Measurements from ENCODE around the gene CYP4F3. TPM values are rescaled to one million over a fixed set of nuclear protein-coding genes. Genes with fewer than 3 reads are reported as not detected.
"Not testable (repeated sequence)": the region's sequence is repeated elsewhere in the genome, so short reads cannot be mapped to it uniquely, and the experiment has no call there.

CYP4F3 gene, protein sequence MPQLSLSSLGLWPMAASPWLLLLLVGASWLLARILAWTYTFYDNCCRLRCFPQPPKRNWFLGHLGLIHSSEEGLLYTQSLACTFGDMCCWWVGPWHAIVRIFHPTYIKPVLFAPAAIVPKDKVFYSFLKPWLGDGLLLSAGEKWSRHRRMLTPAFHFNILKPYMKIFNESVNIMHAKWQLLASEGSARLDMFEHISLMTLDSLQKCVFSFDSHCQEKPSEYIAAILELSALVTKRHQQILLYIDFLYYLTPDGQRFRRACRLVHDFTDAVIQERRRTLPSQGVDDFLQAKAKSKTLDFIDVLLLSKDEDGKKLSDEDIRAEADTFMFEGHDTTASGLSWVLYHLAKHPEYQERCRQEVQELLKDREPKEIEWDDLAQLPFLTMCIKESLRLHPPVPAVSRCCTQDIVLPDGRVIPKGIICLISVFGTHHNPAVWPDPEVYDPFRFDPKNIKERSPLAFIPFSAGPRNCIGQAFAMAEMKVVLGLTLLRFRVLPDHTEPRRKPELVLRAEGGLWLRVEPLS
- total RNA-seq, result 1 to 10 TPM; 2.7 to 7.8 (median 4.3) TPM
- long read RNA-seq, donor 1, result 0 reads
- long read RNA-seq, donor 2, partial matches to known transcripts, result 0 of 4 reads
- long read RNA-seq, donor 2, other reads (novel, unspliced or antisense), result 3 of 4 reads

DNA sequence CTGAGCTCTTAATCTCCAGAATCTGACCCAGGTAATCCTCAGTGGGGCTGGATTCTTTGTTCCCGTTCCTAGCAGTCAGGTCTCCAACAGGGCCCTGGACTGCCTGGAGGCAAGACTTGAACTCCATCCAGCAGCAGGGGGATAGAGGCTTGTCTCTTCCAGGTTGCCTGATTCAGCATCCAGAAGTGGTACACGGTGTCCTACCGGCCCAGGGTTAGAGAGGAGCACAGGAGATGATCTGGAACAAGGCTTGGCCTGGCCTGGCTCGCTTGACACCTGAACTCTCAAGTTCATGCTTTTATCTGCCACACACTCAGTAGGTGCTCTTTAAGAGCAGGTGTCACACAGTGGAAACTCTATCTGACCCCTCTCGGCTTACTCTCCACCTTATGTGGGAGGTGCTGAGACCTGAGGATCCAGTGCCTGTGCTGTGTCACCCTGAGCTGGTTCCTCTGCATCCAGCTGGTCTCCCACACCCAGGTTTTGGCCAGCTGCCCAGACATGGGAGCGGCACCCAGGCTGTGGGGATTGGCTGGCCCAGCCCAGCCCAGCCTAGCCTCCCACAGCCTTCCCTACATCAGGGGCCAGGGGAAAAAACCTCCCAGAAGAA, at the start of gene CYP4F3:
TSS of gene CYP4F3 (plus strand) at position 604 of the 610 bp plus-strand sequence. CDS start 519 bp downstream, outside the sequence.
- DNase-seq (peak; percentile 96 to 99 (median 98)), ATAC-seq (peak; percentile 97)
- TF ChIP-seq, protein P1, sequence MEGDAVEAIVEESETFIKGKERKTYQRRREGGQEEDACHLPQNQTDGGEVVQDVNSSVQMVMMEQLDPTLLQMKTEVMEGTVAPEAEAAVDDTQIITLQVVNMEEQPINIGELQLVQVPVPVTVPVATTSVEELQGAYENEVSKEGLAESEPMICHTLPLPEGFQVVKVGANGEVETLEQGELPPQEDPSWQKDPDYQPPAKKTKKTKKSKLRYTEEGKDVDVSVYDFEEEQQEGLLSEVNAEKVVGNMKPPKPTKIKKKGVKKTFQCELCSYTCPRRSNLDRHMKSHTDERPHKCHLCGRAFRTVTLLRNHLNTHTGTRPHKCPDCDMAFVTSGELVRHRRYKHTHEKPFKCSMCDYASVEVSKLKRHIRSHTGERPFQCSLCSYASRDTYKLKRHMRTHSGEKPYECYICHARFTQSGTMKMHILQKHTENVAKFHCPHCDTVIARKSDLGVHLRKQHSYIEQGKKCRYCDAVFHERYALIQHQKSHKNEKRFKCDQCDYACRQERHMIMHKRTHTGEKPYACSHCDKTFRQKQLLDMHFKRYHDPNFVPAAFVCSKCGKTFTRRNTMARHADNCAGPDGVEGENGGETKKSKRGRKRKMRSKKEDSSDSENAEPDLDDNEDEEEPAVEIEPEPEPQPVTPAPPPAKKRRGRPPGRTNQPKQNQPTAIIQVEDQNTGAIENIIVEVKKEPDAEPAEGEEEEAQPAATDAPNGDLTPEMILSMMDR (IDR thresholded peaks at IDR 0.05), result no peak
- intact Hi-C loops (cut with DNase I, micrococcal nuclease), result no loop called here
- Histone ChIP-seq H3K4me3 (no peak within 1 kb of the TSS), H3K4me1 (ENCODE audit: low read depth) (peaks cover 26% of the 10 kb centered on the region), H3K9me3 (no peaks in the 10 kb centered on the region), H3K36me3 (ENCODE audit: low read depth) (no peaks in the 10 kb centered on the region)

DNA sequence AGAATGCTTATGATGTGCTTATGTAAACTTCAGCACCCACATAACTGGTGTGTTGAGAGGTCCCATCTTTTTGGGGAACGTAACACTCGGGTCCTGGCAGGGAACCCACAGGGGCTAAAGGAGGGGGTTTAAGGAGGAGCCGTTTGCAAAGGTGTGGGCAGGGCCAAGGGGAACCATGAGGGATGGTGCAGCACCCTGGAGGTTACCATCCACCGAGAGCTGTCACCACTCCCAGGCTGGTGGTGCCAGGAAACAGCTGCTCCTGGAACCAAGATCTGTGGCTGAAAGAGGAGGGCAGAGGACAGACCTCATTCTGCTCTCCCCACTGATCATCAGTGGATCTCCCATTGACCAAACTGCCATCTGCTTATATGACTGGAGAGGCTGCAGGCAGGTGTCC, 48.9 kb upstream of the CYP4F3 start:
- no peaks in the 10 kb centered on the region for H3K4me1 ChIP-seq (ENCODE audit: low read depth)
- H3K36me3 ChIP-seq (ENCODE audit: low read depth), result no peaks in the 10 kb centered on the region
- ATAC-seq (no peak), DNase-seq (no peak)
- intact Hi-C loops (cut with DNase I, micrococcal nuclease), result no loop called here
- no peaks in the 10 kb centered on the region for H3K9me3 ChIP-seq
- TF ChIP-seq, protein P1 (IDR thresholded peaks at IDR 0.05), result no peak
- H3K4me3 ChIP-seq, result no peak overlapping the region

DNA sequence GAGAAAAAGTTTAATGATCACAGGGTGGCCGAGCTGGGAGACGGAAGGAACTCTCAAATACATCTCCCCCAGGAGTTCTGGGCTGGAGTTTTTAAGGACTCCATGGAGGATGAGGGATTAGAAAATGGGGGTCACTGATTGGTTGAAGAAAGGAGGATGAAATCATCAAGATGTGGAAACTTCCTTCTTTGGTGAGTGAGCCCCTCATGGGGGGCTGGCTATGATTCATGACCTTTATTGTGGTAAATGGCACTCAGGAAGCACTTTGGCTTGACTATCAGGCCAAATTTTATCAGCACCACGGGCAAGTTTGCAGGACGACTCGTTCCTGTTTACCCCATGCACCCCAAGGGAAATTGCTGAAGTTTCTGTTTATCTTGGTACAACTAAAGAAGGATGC, 48.2 kb upstream of the CYP4F3 start:
- H3K9me3 ChIP-seq; H3K4me3 ChIP-seq; H3K36me3 ChIP-seq (ENCODE audit: low read depth); intact Hi-C loops (cut with DNase I, micrococcal nuclease); ATAC-seq; DNase-seq; H3K4me1 ChIP-seq (ENCODE audit: low read depth): not testable (repeated sequence)

DNA sequence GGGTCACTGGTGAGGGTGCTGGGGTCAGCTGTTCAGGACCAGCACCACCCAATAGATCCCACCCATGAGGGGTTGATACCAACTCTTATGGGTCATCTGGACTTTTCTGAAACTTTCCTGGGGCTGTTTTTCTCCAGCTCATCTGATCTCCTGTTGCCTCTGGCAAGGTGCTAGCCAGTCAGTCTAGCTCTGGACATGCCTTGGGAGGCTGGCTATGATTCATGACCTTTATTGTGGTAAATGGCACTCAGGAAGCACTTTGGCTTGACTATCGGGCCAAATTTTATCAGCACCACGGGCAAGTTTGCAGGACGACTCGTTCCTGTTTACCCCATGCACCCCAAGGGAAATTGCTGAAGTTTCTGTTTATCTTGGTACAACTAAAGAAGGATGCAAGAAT, 46.9 kb upstream of the CYP4F3 start:
- intact Hi-C loops (cut with DNase I, micrococcal nuclease); DNase-seq; H3K4me3 ChIP-seq; H3K36me3 ChIP-seq (ENCODE audit: low read depth); ATAC-seq; H3K4me1 ChIP-seq (ENCODE audit: low read depth); H3K9me3 ChIP-seq: not testable (repeated sequence)

DNA sequence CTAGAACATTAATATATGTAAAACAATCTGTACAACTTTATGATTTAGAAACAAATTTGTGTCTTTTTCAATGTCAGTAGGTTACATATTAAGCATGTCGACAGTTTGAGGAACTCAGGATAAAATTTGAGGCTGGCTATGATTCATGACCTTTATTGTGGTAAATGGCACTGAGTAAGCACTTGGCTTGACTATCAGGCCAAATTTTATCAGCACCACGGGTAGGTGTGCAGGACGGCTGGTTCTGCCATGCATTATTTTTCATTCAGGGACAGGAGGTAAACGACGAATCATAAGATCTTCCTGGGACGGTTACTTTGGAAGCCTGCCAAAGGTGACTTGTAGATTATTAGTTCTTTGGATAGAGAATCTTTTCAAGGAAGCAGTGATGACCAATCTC, 45.6 kb upstream of the CYP4F3 start:
- Histone ChIP-seq H3K4me1 (ENCODE audit: low read depth) (no peaks in the 10 kb centered on the region), H3K36me3 (ENCODE audit: low read depth) (no peaks in the 10 kb centered on the region), H3K9me3 (peaks cover 2% of the 10 kb centered on the region), H3K4me3 (no peak overlapping the region)
- intact Hi-C loops (cut with DNase I, micrococcal nuclease), result no loop called here
- ATAC-seq (no peak), DNase-seq (no peak)
- TF ChIP-seq, protein P1 (IDR thresholded peaks at IDR 0.05), result no peak

DNA sequence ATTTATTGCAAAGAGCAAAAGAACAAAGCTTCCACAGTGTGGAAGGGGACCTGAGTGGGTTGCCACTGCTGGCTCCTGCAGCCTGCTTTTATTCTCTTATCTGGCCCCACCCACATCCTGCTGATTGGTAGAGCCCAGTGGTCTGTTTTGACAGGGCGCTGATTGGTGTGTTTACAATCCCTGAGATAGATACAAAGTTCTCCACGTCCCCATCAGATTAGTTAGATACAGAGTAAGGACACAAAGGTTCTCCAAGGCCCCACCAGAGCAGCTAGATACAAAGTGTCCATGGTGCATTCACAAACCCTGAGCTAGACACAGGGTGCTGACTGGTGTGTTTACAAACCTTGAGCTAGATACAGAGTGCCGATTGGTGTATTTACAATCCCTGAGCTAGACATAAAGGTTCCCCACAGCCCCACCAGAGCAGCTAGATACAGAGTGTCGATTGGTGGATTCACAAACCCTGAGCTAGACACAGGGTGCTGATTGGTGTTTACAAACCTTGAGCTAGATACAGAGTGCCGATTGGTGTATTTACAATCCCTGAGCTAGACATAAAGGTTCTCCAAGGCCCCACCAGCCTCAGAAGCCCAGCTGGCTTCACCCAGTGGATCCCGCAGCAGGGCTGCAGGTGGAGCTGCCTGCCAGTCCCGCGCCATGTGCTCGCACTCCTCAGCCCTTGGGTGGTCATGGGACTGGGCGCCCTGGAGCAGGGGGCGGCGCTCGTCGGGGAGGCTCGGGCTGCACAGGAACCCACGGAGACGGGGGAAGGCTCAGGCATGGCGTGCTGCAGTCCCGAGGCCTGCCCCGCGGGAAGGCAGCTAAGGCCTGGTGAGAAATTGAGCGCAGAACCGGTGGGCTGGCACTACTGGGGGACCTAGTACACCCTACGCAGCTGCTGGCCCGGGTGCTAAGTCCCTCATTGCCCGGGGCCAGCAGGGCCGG, 32.4 kb upstream of the CYP4F3 start:
- ATAC-seq; intact Hi-C loops (cut with DNase I, micrococcal nuclease); H3K4me3 ChIP-seq; DNase-seq; H3K4me1 ChIP-seq (ENCODE audit: low read depth); H3K36me3 ChIP-seq (ENCODE audit: low read depth); H3K9me3 ChIP-seq: not testable (repeated sequence)

Data from mucosa of descending colon (tissue), 3 donors.